ENCODE measurements around the gene HP1BP3. TPM values are rescaled to one million over a fixed set of nuclear protein-coding genes. Genes with fewer than 3 reads are reported as not detected.

Gene HP1BP3
- total RNA-seq, 2 donors from 2014 or later: 207 to 223 TPM

- Histone ChIP-seq H3K27me3 (ENCODE audit: control insufficient read depth, insufficient read depth, low read length, poor library complexity, severe bottlenecking) (peaks cover 44% of the 10 kb centered on the region), H3K4me3 (ENCODE audit: low read length) (no peak overlapping the region), H3K36me3 (ENCODE audit: control insufficient read depth, insufficient read depth, low read length) (no peaks in the 10 kb centered on the region), H3K9me3 (ENCODE audit: control insufficient read depth, low read length) (no peaks in the 10 kb centered on the region), H3K9ac (ENCODE audit: extremely low read depth, low read length, poor library complexity, severe bottlenecking) (no peak overlapping the region), H3K27ac (ENCODE audit: low read depth, low read length) (no peak overlapping the region), H3K4me1 (ENCODE audit: control insufficient read depth, insufficient read depth, low read length) (peaks cover 3% of the 10 kb centered on the region)
- H3K27ac Mint-ChIP-seq: peak overlapping the region; percentile 1
- WGBS, 2 experiments (ENCODE audit: insufficient coverage in 1 of 2, insufficient read length in 1 of 2): 81 to 86% methylated on average over 2 to 9 of the region's 9 CpGs
- H3K4me3 Mint-ChIP-seq: no peak overlapping the region
- no peaks in the 10 kb centered on the region for H3K9me3 Mint-ChIP-seq
- no peak for TF ChIP-seq CTCF (conservative IDR thresholded peaks at IDR 0.05)
- H3K4me1 Mint-ChIP-seq: peaks cover 8% of the 10 kb centered on the region
- no peaks in the 10 kb centered on the region for H3K36me3 Mint-ChIP-seq (ENCODE audit: low read depth)
- peaks cover 50% of the 10 kb centered on the region for H3K27me3 Mint-ChIP-seq (ENCODE audit: insufficient read depth)
- peak; percentile 53 for DNase-seq
Measured at GRCh38 chr1:20728371-20729154, 58.5 kb downstream of the HP1BP3 start.

GRCh38 chr1:20727746-20728316 lies 59.3 kb downstream of the HP1BP3 start:
- H3K4me1 Mint-ChIP-seq: peaks cover 8% of the 10 kb centered on the region
- TF ChIP-seq CTCF (conservative IDR thresholded peaks at IDR 0.05): peak; percentile 73
- no peak overlapping the region for H3K27ac ChIP-seq (ENCODE audit: low read depth, low read length)
- no peaks in the 10 kb centered on the region for H3K9me3 Mint-ChIP-seq
- DNase-seq: peak; percentile 85
- no peaks in the 10 kb centered on the region for H3K4me1 ChIP-seq (ENCODE audit: control insufficient read depth, insufficient read depth, low read length)
- peaks cover 42% of the 10 kb centered on the region for H3K27me3 Mint-ChIP-seq (ENCODE audit: insufficient read depth)
- no peaks in the 10 kb centered on the region for H3K9me3 ChIP-seq (ENCODE audit: control insufficient read depth, low read length)
- no peaks in the 10 kb centered on the region for H3K36me3 Mint-ChIP-seq (ENCODE audit: low read depth)
- no peaks in the 10 kb centered on the region for H3K36me3 ChIP-seq (ENCODE audit: control insufficient read depth, insufficient read depth, low read length)
- 44 to 57% methylated on average over 4 to 13 of the region's 13 CpGs for WGBS, 2 experiments (ENCODE audit: insufficient coverage in 1 of 2, insufficient read length in 1 of 2)
- peak overlapping the region; percentile 1 for H3K27ac Mint-ChIP-seq
- H3K9ac ChIP-seq (ENCODE audit: extremely low read depth, low read length, poor library complexity, severe bottlenecking): no peak overlapping the region
- H3K4me3 ChIP-seq (ENCODE audit: low read length): no peak overlapping the region
- H3K4me3 Mint-ChIP-seq: no peak overlapping the region
- H3K27me3 ChIP-seq (ENCODE audit: control insufficient read depth, insufficient read depth, low read length, poor library complexity, severe bottlenecking): peaks cover 36% of the 10 kb centered on the region

- H3K9me3 Mint-ChIP-seq: no peaks in the 10 kb centered on the region
- Histone ChIP-seq H3K4me1 (ENCODE audit: control insufficient read depth, insufficient read depth, low read length) (no peaks in the 10 kb centered on the region), H3K27me3 (ENCODE audit: control insufficient read depth, insufficient read depth, low read length, poor library complexity, severe bottlenecking) (peaks cover 29% of the 10 kb centered on the region), H3K9me3 (ENCODE audit: control insufficient read depth, low read length) (no peaks in the 10 kb centered on the region), H3K27ac (ENCODE audit: low read depth, low read length) (no peak overlapping the region), H3K9ac (ENCODE audit: extremely low read depth, low read length, poor library complexity, severe bottlenecking) (no peak overlapping the region), H3K36me3 (ENCODE audit: control insufficient read depth, insufficient read depth, low read length) (no peaks in the 10 kb centered on the region), H3K4me3 (ENCODE audit: low read length) (no peak overlapping the region)
- peaks cover 36% of the 10 kb centered on the region for H3K27me3 Mint-ChIP-seq (ENCODE audit: insufficient read depth)
- H3K36me3 Mint-ChIP-seq (ENCODE audit: low read depth): no peaks in the 10 kb centered on the region
- DNase-seq: peak; percentile 43
- peaks cover 8% of the 10 kb centered on the region for H3K4me1 Mint-ChIP-seq
- H3K27ac Mint-ChIP-seq: no peak overlapping the region
- WGBS, 2 experiments (ENCODE audit: insufficient coverage in 1 of 2, insufficient read length in 1 of 2): 88 to 94% methylated on average over 4 to 17 of the region's 17 CpGs
- no peak overlapping the region for H3K4me3 Mint-ChIP-seq
- TF ChIP-seq CTCF (conservative IDR thresholded peaks at IDR 0.05): no peak
Measured at GRCh38 chr1:20726932-20727745, 60.0 kb downstream of the HP1BP3 start.

All from endodermal cell (in vitro differentiated cells).